HepG2 (cell line): ENCODE measurements around the gene LGALS16. TPM values are rescaled to one million over a fixed set of nuclear protein-coding genes. Genes with fewer than 3 reads are reported as not detected.
A peak's percentile ranks its signal among the peaks of the same experiment; 100 is the strongest.

Experiments used
- CEBPB ChIP-seq: IDR thresholded peaks from 2 replicates; pipeline ENCODE4 v1.6.1; 2011; ENCODE audit warnings: low read depth, low read length, improper control_type of control experiment, borderline replicate concordance
- ETV6 ChIP-seq: sonication (generic); formaldehyde crosslinking; conservative IDR thresholded peaks from 2 replicates; pipeline ENCODE4 v1.4.0; 2020; ENCODE audit warnings: missing genetic modification reagents
- FOXO1 ChIP-seq: sonication (generic); formaldehyde crosslinking; IDR thresholded peaks from 2 replicates; pipeline ENCODE4 v1.4.0; 2020; ENCODE audit warnings: missing genetic modification reagents
- GPBP1L1 ChIP-seq: sonication (generic); formaldehyde crosslinking; IDR thresholded peaks from 2 replicates; pipeline ENCODE4 v1.5.0; 2020; ENCODE audit warnings: mild to moderate bottlenecking, missing genetic modification reagents
- HNF4A ChIP-seq: sonication (generic); formaldehyde crosslinking; IDR thresholded peaks from 2 replicates; pipeline ENCODE4 v1.4.0; 2020; ENCODE audit warnings: missing genetic modification reagents
- MEIS2 ChIP-seq: sonication (generic); formaldehyde crosslinking; IDR thresholded peaks from 2 replicates; pipeline ENCODE4 v1.9.0; 2021; ENCODE audit warnings: mild to moderate bottlenecking, missing genetic modification reagents
- NFYC ChIP-seq: IDR thresholded peaks from 2 replicates; pipeline ENCODE4 v1.6.1; 2016; ENCODE audit warnings: missing genetic modification reagents, missing compliant biosample characterization
- PHF21A ChIP-seq: sonication (generic); formaldehyde crosslinking; IDR thresholded peaks from 2 replicates; pipeline ENCODE4 v1.5.0; 2020; ENCODE audit warnings: mild to moderate bottlenecking, missing genetic modification reagents
- RFXANK ChIP-seq: IDR thresholded peaks from 2 replicates; pipeline ENCODE4 v1.6.1; 2016
- SIX1 ChIP-seq: sonication (generic); formaldehyde crosslinking; IDR thresholded peaks from 2 replicates; pipeline ENCODE4 v1.4.0; 2020; ENCODE audit warnings: missing genetic modification reagents, borderline replicate concordance
- SNAPC4 ChIP-seq: sonication (generic); formaldehyde crosslinking; IDR thresholded peaks from 2 replicates; pipeline ENCODE4 v1.4.0; 2020; ENCODE audit warnings: mild to moderate bottlenecking, missing genetic modification reagents
- ZBTB4 ChIP-seq: sonication (generic); formaldehyde crosslinking; IDR thresholded peaks from 2 replicates; pipeline ENCODE4 v1.4.0; 2020; ENCODE audit warnings: missing genetic modification reagents, mild to moderate bottlenecking, borderline replicate concordance
- ZNF18 ChIP-seq: sonication (generic); formaldehyde crosslinking; IDR thresholded peaks from 2 replicates; pipeline ENCODE4 v1.8.0; 2022; ENCODE audit warnings: mild to moderate bottlenecking, missing genetic modification reagents; ENCODE audit not compliant: insufficient replicate concordance
- ZNF232 ChIP-seq: sonication (generic); formaldehyde crosslinking; IDR thresholded peaks from 2 replicates; pipeline ENCODE4 v1.4.0; 2020; ENCODE audit warnings: missing genetic modification reagents, borderline replicate concordance
- ZNF274 ChIP-seq: sonication (generic); formaldehyde crosslinking; IDR thresholded peaks from 2 replicates; pipeline ENCODE4 v1.5.1; 2020; ENCODE audit warnings: mild to moderate bottlenecking, missing genetic modification reagents
- ZNF414 ChIP-seq: sonication (generic); formaldehyde crosslinking; IDR thresholded peaks from 2 replicates; pipeline ENCODE4 v1.5.0; 2020; ENCODE audit warnings: missing genetic modification reagents
- ZNF496 ChIP-seq: sonication (generic); formaldehyde crosslinking; IDR thresholded peaks from 2 replicates; pipeline ENCODE4 v1.8.1; 2023; ENCODE audit warnings: mild to moderate bottlenecking, moderate library complexity, missing genetic modification reagents; ENCODE audit not compliant: insufficient replicate concordance
- ZNF577 ChIP-seq: sonication (generic); formaldehyde crosslinking; IDR thresholded peaks from 2 replicates; pipeline ENCODE4 v1.4.0; 2020; ENCODE audit warnings: mild to moderate bottlenecking, low read depth, missing genetic modification reagents, borderline replicate concordance
- ZNF792 ChIP-seq: IDR thresholded peaks from 2 replicates; pipeline ENCODE4 v1.6.1; 2016
- polyA plus RNA-seq, 8 experiments: library from polyadenylated mRNA; depleted of rRNA in 3 of 8; stranded (reverse) in 7 of 8; unstranded in 1 of 8; fragments of >200 nt; fragmentation: Illumina TruSeq in 4 of 8; extraction: Trizol in 4 of 8; gene quantifications; 2 replicates each; pipeline versions ENCODE4 v1.2.1 to v1.2.3, GENCODE V29; 2011 to 2016; ENCODE audit warnings: low read depth in 4 of 8, missing spikeins in 1 of 8, mixed read lengths in 1 of 8; ENCODE audit not compliant: insufficient read depth in 1 of 8
- total RNA-seq, 5 experiments: library from RNA; depleted of rRNA; stranded (reverse); fragments of >200 nt; fragmentation: Illumina TruSeq; extraction: Trizol; gene quantifications; 2 replicates each; pipeline ENCODE4 v1.2.3, GENCODE V29; 2016; ENCODE audit warnings: low read depth in 1 of 5

The LGALS16 gene
- total and polyA plus RNA-seq, 2 of the 13 experiments (the other 11 are each of a cell fraction or from before 2014, with no cell fraction given): not detected

- TF ChIP-seq SNAPC4 (CRISPR knock-in tag) (no peak), ZNF414 (CRISPR knock-in tag) (no peak), RFXANK (CRISPR knock-in tag) (no peak), MEIS2 (CRISPR knock-in tag) (no peak), SIX1 (CRISPR knock-in tag) (no peak), ZNF274 (CRISPR knock-in tag) (no peak), ZNF18 (CRISPR knock-in tag) (no peak), HNF4A (CRISPR knock-in tag) (peak; percentile 69), FOXO1 (CRISPR knock-in tag) (no peak), ZNF577 (no peak), PHF21A (CRISPR knock-in tag) (0 out of 2 replicates have a peak, but pooled peaks have one; percentile 25), ZNF792 (CRISPR knock-in tag) (peak; percentile 58; the same call in 1 of the 2 replicates), NFYC (no peak), GPBP1L1 (CRISPR knock-in tag) (no peak), ZNF496 (no peak), ETV6 (CRISPR knock-in tag) (no peak), ZBTB4 (no peak), CEBPB (no peak), ZNF232 (CRISPR knock-in tag) (no peak)
Measured at GRCh38 chr19:39695759-39696158, 40.0 kb downstream of the LGALS16 start (continued).
